ENCODE results near the gene TOPAZ1. TPM values are rescaled to one million over a fixed set of nuclear protein-coding genes. Genes with fewer than 3 reads are reported as not detected.

The TOPAZ1 gene
- total and polyA plus RNA-seq, 2 of the 8 experiments (the other 6 are each of a cell fraction or from before 2014, with no cell fraction given): not detected

- TF ChIP-seq POU5F1 (IDR thresholded peaks at IDR 0.05; ENCODE audit: low read depth, low read length) (no peak), EZH2 (IDR thresholded peaks at IDR 0.05; ENCODE audit: low read depth, low read length, severe bottlenecking) (no peak)
These were observed 9.3 kb upstream of the TOPAZ1 start (continued) for GRCh38 chr3:44232407-44232806.

All from H1 (cell line).